SK-N-SH treated with all-trans-retinoic acid at 6 μM for 48 hours (cell line): ENCODE results near the gene ABI3BP.

ENCODE experiments used
- ARNTL ChIP-seq: fragments of 450-650 bp; formaldehyde crosslinking; IDR thresholded peaks from 2 replicates; pipeline ENCODE4 v1.5.0; 2020; ENCODE audit warnings: low read depth, mild to moderate bottlenecking, moderate library complexity, borderline replicate concordance
- ESRRG ChIP-seq: fragments of 250-450 bp; sonication (Bioruptor Pico); IDR thresholded peaks from 2 replicates; pipeline ENCODE4 v1.6.1; 2021; ENCODE audit warnings: mild to moderate bottlenecking
- GLIS3 ChIP-seq: fragments of 250-450 bp; sonication (Bioruptor Pico); IDR thresholded peaks from 2 replicates; pipeline ENCODE4 v1.5.0; 2020; ENCODE audit warnings: mild to moderate bottlenecking, moderate library complexity
- PPARA ChIP-seq: fragments of 250-450 bp; sonication (Bioruptor Pico); IDR thresholded peaks from 2 replicates; pipeline ENCODE4 v1.5.0; 2020; ENCODE audit warnings: mild to moderate bottlenecking, borderline replicate concordance
- RARB ChIP-seq: fragments of 250-450 bp; sonication (Bioruptor Pico); IDR thresholded peaks from 2 replicates; pipeline ENCODE4 v1.8.0; 2021; ENCODE audit warnings: mild to moderate bottlenecking, moderate library complexity
- SNAI2 ChIP-seq: fragments of 250-450 bp; sonication (Bioruptor Pico); IDR thresholded peaks from 2 replicates; pipeline ENCODE4 v1.5.0; 2020; ENCODE audit warnings: mild to moderate bottlenecking, moderate library complexity
- ZFP3 ChIP-seq: fragments of 250-450 bp; sonication (Bioruptor Pico); IDR thresholded peaks from 2 replicates; pipeline ENCODE4 v1.5.0; 2020; ENCODE audit warnings: mild to moderate bottlenecking, moderate library complexity
- ZNF70 ChIP-seq: fragments of 450-650 bp; formaldehyde crosslinking; IDR thresholded peaks from 2 replicates; pipeline ENCODE4 v1.5.0; 2020; ENCODE audit warnings: mild to moderate bottlenecking, moderate library complexity
- ZNF8 ChIP-seq: fragments of 450-650 bp; formaldehyde crosslinking; IDR thresholded peaks from 2 replicates; pipeline ENCODE4 v1.5.0; 2020; ENCODE audit warnings: mild to moderate bottlenecking, moderate library complexity
- TF ChIP-seq, protein P1 (sequence below): fragments of 250-450 bp; sonication (Bioruptor Pico); IDR thresholded peaks from 2 replicates; pipeline ENCODE4 v1.8.0; 2020; ENCODE audit warnings: mild to moderate bottlenecking, moderate library complexity, borderline replicate concordance
- TF ChIP-seq, protein P2 (sequence below): fragments of 250-450 bp; sonication (Bioruptor Pico); IDR thresholded peaks from 2 replicates; pipeline ENCODE4 v1.5.1; 2020; ENCODE audit warnings: low read depth, mild to moderate bottlenecking, moderate library complexity
- TF ChIP-seq, protein P3 (sequence below): fragments of 250-450 bp; sonication (Bioruptor Pico); IDR thresholded peaks from 2 replicates; pipeline ENCODE4 v1.5.0; 2020; ENCODE audit warnings: mild to moderate bottlenecking, moderate library complexity

DNA sequence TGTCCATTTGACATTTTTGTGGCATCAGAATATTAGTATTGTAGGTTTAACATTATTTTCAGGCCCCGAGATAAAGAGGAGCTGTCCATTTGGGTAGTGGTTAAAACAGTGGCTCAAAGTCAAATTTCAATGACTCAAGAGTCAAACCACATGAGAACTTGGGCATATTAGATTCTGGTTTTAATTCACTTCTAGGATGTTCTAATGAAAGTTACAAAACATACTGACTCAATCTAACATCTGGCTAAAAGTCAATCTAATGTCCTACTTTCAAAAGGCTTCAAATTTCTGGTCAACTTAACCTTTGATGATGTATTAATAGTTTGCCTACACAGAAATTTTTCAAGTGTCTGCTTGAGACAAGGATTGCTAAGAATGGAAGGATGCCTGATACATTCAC is 112.4 kb downstream of the ABI3BP start:
- TF ChIP-seq GLIS3 (no peak), ZFP3 (CRISPR knock-in tag) (no peak), ESRRG (no peak), ZNF8 (no peak), RARB (CRISPR knock-in tag) (no peak), ZNF70 (CRISPR knock-in tag) (no peak), SNAI2 (CRISPR knock-in tag) (no peak), PPARA (CRISPR knock-in tag) (no peak), ARNTL (CRISPR knock-in tag) (no peak)
- TF ChIP-seq, protein P1, sequence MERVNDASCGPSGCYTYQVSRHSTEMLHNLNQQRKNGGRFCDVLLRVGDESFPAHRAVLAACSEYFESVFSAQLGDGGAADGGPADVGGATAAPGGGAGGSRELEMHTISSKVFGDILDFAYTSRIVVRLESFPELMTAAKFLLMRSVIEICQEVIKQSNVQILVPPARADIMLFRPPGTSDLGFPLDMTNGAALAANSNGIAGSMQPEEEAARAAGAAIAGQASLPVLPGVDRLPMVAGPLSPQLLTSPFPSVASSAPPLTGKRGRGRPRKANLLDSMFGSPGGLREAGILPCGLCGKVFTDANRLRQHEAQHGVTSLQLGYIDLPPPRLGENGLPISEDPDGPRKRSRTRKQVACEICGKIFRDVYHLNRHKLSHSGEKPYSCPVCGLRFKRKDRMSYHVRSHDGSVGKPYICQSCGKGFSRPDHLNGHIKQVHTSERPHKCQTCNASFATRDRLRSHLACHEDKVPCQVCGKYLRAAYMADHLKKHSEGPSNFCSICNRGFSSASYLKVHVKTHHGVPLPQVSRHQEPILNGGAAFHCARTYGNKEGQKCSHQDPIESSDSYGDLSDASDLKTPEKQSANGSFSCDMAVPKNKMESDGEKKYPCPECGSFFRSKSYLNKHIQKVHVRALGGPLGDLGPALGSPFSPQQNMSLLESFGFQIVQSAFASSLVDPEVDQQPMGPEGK, result no peak
- TF ChIP-seq, protein P2, sequence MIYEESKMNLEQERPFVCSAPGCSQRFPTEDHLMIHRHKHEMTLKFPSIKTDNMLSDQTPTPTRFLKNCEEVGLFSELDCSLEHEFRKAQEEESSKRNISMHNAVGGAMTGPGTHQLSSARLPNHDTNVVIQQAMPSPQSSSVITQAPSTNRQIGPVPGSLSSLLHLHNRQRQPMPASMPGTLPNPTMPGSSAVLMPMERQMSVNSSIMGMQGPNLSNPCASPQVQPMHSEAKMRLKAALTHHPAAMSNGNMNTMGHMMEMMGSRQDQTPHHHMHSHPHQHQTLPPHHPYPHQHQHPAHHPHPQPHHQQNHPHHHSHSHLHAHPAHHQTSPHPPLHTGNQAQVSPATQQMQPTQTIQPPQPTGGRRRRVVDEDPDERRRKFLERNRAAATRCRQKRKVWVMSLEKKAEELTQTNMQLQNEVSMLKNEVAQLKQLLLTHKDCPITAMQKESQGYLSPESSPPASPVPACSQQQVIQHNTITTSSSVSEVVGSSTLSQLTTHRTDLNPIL, result no peak
- TF ChIP-seq, protein P3, sequence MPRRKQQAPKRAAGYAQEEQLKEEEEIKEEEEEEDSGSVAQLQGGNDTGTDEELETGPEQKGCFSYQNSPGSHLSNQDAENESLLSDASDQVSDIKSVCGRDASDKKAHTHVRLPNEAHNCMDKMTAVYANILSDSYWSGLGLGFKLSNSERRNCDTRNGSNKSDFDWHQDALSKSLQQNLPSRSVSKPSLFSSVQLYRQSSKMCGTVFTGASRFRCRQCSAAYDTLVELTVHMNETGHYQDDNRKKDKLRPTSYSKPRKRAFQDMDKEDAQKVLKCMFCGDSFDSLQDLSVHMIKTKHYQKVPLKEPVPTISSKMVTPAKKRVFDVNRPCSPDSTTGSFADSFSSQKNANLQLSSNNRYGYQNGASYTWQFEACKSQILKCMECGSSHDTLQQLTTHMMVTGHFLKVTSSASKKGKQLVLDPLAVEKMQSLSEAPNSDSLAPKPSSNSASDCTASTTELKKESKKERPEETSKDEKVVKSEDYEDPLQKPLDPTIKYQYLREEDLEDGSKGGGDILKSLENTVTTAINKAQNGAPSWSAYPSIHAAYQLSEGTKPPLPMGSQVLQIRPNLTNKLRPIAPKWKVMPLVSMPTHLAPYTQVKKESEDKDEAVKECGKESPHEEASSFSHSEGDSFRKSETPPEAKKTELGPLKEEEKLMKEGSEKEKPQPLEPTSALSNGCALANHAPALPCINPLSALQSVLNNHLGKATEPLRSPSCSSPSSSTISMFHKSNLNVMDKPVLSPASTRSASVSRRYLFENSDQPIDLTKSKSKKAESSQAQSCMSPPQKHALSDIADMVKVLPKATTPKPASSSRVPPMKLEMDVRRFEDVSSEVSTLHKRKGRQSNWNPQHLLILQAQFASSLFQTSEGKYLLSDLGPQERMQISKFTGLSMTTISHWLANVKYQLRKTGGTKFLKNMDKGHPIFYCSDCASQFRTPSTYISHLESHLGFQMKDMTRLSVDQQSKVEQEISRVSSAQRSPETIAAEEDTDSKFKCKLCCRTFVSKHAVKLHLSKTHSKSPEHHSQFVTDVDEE, result no peak
